HepG2 (cell line): ENCODE measurements around the gene LLGL1. TPM values are rescaled to one million over a fixed set of nuclear protein-coding genes. Genes with fewer than 3 reads are reported as not detected.

Experiments
- ATAC-seq: fragments of 200-7000 bp; cut with Tn5 transposase; 3 replicates; pipeline ENCODE4 v1.9.1; 2020; ENCODE audit warnings: mild to moderate bottlenecking, moderate library complexity
- BruUV-seq: library from RNA; stranded (reverse); fragments of 400-500 nt; replicated peaks from 2 replicates; lab custom pipeline; 2021; lab: Mats Ljungman, UMichigan
- CTCF ChIA-PET: fragments of 300-600 bp; formaldehyde crosslinking; extraction: SDS; loops from one replicate; lab custom pipeline; 2021; ENCODE audit warnings: low total read pairs, inconsistent platforms, low intra/inter-chr PET ratio; lab: Yijun Ruan, JAX
- POLR2A ChIA-PET: fragments of 350-600 bp; sonication (Branson Sonifier 250); formaldehyde crosslinking; loops from one replicate; lab custom pipeline; 2020; ENCODE audit warnings: antibody characterized with exemption, inconsistent platforms; lab: Yijun Ruan, JAX
- DNase-seq: peaks from one replicate; pipeline ENCODE4 v3.0.0-alpha.2; 2015; ENCODE audit warnings: low spot score
- FAIRE-seq: peaks from 3 replicates; lab custom pipeline; 2011; peaks lifted over from hg19 to GRCh38; lab: Jason Lieb, UNC
- H2AFZ ChIP-seq: one replicate; pipeline ENCODE4 v1.6.1; 2011; ENCODE audit warnings: low read length, inconsistent platforms
- H3K27ac ChIP-seq: fragments of 300-600 bp; 3 replicates; pipeline ENCODE4 v1.8.0; 2011; ENCODE audit warnings: mixed run types, mild to moderate bottlenecking, mixed read lengths, low read length, inconsistent platforms; ENCODE audit not compliant: insufficient read depth; ENCODE audit errors: extremely low read length
- H3K27me3 ChIP-seq, 2 experiments: fragments of 200-600 bp in 1 of 2; 2 replicates in 1 of 2; 3 replicates in 1 of 2; pipeline versions ENCODE4 v1.6.0 to v1.8.0; 2011; ENCODE audit warnings: low read length in 2 of 2, mild to moderate bottlenecking in 2 of 2, moderate library complexity in 2 of 2, inconsistent platforms in 1 of 2; ENCODE audit not compliant: insufficient read depth in 2 of 2, control insufficient read depth in 1 of 2
- H3K36me3 ChIP-seq, 2 experiments: fragments of 200-600 bp in 1 of 2; replicated peaks in 1 of 2; 2 replicates in 1 of 2; 3 replicates in 1 of 2; pipeline versions ENCODE4 v1.5.1 to v1.8.0; 2011; ENCODE audit warnings: low read length in 2 of 2, inconsistent platforms in 1 of 2; ENCODE audit not compliant: insufficient read depth in 2 of 2, control insufficient read depth in 1 of 2
- H3K4me1 ChIP-seq: 2 replicates; pipeline ENCODE4 v1.5.1; 2012; ENCODE audit warnings: low read length, inconsistent platforms; ENCODE audit not compliant: insufficient read depth
- H3K4me2 ChIP-seq: 2 replicates; pipeline ENCODE4 v1.6.0; 2011; ENCODE audit warnings: low read depth, low read length, inconsistent platforms
- H3K4me3 ChIP-seq, 3 experiments: fragments of 200-600 bp in 1 of 3; sonication (generic), shearing (Covaris generic) in 1 of 3; replicated peaks in 1 of 3; 2 replicates each; pipeline ENCODE4 v1.5.1; 2011 to 2016; ENCODE audit warnings: low read length in 3 of 3, inconsistent platforms in 2 of 3, low read depth in 2 of 3, mild to moderate bottlenecking in 2 of 3, control low read depth in 1 of 3, mixed read lengths in 1 of 3; ENCODE audit not compliant: insufficient read depth in 1 of 3
- H3K79me2 ChIP-seq: one replicate; pipeline ENCODE4 v1.6.1; 2011; ENCODE audit warnings: low read length, inconsistent platforms; ENCODE audit not compliant: insufficient read depth
- H3K9ac ChIP-seq: 2 replicates; pipeline ENCODE4 v1.6.0; 2011; ENCODE audit warnings: mild to moderate bottlenecking, low read depth, low read length, inconsistent platforms; ENCODE audit not compliant: insufficient read depth
- H3K9me3 ChIP-seq: 2 replicates; pipeline ENCODE4 v1.5.1; 2012; ENCODE audit warnings: mild to moderate bottlenecking, low read length
- H4K20me1 ChIP-seq: 2 replicates; pipeline ENCODE4 v1.6.0; 2011; ENCODE audit warnings: inconsistent platforms, mild to moderate bottlenecking, low read length, moderate library complexity; ENCODE audit not compliant: insufficient read depth
- AGO2 ChIP-seq: fragments of 200-400 bp; formaldehyde crosslinking; optimal IDR thresholded peaks from 2 replicates; pipeline ENCODE3; 2017; ENCODE audit warnings: mild to moderate bottlenecking, low read depth, low read length, moderate library complexity
- MEIS2 ChIP-seq: sonication (generic); formaldehyde crosslinking; IDR thresholded peaks from 2 replicates; pipeline ENCODE4 v1.9.0; 2021; ENCODE audit warnings: mild to moderate bottlenecking, missing genetic modification reagents
- ZNF34 ChIP-seq: sonication (generic); formaldehyde crosslinking; IDR thresholded peaks from 2 replicates; pipeline ENCODE4 v1.4.0; 2020; ENCODE audit warnings: mild to moderate bottlenecking, missing genetic modification reagents, borderline replicate concordance
- ZNF382 ChIP-seq: sonication (generic); formaldehyde crosslinking; IDR thresholded peaks from 2 replicates; pipeline ENCODE4 v1.5.0; 2020; ENCODE audit warnings: missing genetic modification reagents, mild to moderate bottlenecking, borderline replicate concordance
- WGBS: methylation state at CpG from one replicate; pipeline ENCODE4 v1.1.6; 2017; ENCODE audit warnings: low lambda C conversion rate; 5-methylcytosine and 5-hydroxymethylcytosine counted together
- in situ Hi-C: cut with HindIII; loops from 2 replicates; pipeline ENCODE4 v1.10.0; 2017; ENCODE audit warnings: low pct_unique_long_range_greater_than_20kb; ENCODE audit not compliant: extremely low pct_ligation_motif_present
- intact Hi-C: fragments of 100-400 bp; cut with micrococcal nuclease; formaldehyde crosslinking; loops from one replicate; pipeline ENCODE4 v1.10.0; 2022; ENCODE audit not compliant: unreplicated experiment
- polyA plus RNA-seq, 8 experiments: library from polyadenylated mRNA; depleted of rRNA in 3 of 8; stranded (reverse) in 7 of 8; unstranded in 1 of 8; fragments of >200 nt; fragmentation: Illumina TruSeq in 4 of 8; extraction: Trizol in 4 of 8; gene quantifications; 2 replicates each; pipeline versions ENCODE4 v1.2.1 to v1.2.3, GENCODE V29; 2011 to 2016; ENCODE audit warnings: low read depth in 4 of 8, missing spikeins in 1 of 8, mixed read lengths in 1 of 8; ENCODE audit not compliant: insufficient read depth in 1 of 8
- total RNA-seq, 5 experiments: library from RNA; depleted of rRNA; stranded (reverse); fragments of >200 nt; fragmentation: Illumina TruSeq; extraction: Trizol; gene quantifications; 2 replicates each; pipeline ENCODE4 v1.2.3, GENCODE V29; 2016; ENCODE audit warnings: low read depth in 1 of 5
- TF ChIP-seq, protein P1 (sequence below): sonication (generic); formaldehyde crosslinking; IDR thresholded peaks from 2 replicates; pipeline ENCODE4; 2020; ENCODE audit warnings: missing genetic modification reagents, mild to moderate bottlenecking, borderline replicate concordance
- TF ChIP-seq, protein P2 (sequence below): sonication (generic); formaldehyde crosslinking; conservative IDR thresholded peaks from 2 replicates; pipeline ENCODE4 v1.4.0; 2020; ENCODE audit warnings: missing genetic modification reagents
- TF ChIP-seq, protein P3 (sequence below): sonication (generic); formaldehyde crosslinking; IDR thresholded peaks from 2 replicates; pipeline ENCODE4 v1.4.0; 2020; ENCODE audit warnings: missing genetic modification reagents

The LLGL1 gene
- total and polyA plus RNA-seq, 2 of the 13 experiments (the other 11 are each of a cell fraction or from before 2014, with no cell fraction given) = 15.0 to 15.3 TPM

DNA sequence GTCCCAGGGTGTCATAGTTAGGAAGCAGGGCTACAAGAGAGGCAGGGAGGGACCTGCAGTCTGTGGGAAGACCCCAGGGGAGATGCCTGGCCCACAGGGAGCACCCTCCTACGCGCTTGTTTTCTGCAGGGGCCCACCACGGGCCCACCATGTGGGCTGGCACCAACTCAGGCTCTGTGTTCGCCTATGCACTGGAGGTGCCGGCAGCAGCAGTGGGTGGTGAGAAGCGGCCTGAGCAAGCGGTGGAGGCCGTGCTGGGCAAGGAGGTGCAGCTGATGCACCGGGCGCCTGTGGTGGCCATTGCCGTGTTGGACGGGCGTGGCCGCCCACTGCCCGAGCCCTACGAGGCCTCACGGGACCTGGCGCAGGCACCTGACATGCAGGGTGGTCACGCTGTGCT, 15.0 kb downstream of the LLGL1 start (continued):
- TF ChIP-seq, protein P1, sequence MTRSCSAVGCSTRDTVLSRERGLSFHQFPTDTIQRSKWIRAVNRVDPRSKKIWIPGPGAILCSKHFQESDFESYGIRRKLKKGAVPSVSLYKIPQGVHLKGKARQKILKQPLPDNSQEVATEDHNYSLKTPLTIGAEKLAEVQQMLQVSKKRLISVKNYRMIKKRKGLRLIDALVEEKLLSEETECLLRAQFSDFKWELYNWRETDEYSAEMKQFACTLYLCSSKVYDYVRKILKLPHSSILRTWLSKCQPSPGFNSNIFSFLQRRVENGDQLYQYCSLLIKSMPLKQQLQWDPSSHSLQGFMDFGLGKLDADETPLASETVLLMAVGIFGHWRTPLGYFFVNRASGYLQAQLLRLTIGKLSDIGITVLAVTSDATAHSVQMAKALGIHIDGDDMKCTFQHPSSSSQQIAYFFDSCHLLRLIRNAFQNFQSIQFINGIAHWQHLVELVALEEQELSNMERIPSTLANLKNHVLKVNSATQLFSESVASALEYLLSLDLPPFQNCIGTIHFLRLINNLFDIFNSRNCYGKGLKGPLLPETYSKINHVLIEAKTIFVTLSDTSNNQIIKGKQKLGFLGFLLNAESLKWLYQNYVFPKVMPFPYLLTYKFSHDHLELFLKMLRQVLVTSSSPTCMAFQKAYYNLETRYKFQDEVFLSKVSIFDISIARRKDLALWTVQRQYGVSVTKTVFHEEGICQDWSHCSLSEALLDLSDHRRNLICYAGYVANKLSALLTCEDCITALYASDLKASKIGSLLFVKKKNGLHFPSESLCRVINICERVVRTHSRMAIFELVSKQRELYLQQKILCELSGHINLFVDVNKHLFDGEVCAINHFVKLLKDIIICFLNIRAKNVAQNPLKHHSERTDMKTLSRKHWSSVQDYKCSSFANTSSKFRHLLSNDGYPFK = no peak
- no peak for TF ChIP-seq ZNF34 (CRISPR knock-in tag)

DNA sequence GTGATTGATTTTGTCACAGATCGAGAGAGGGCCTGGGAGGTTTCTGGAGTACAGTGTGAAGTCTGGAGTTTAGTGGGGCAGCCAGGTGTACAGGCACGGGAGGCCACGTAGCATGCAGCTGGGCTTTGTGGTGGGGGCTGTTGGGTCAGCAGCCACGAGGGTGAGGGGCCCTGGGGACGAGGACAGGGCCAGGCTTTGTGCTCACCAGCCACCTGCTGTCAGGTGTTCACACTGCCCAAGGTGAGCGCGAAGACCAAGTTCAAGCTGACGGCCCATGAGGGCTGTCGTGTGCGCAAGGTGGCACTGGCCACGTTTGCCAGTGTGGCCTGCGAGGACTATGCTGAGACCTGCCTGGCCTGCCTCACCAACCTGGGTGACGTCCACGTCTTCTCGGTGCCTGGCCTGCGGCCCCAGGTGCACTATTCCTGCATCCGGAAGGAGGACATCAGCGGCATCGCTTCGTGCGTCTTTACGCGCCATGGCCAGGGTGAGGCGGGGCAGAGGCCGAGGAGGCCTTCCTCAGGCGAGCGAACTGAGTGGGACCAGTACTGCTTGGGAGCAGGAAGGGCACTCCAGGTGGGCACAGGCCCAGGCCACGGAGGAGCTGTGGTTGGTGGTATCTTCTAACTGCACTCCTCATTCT, 15.9 kb downstream of the LLGL1 start:
- no peaks in the 10 kb centered on the region for H3K79me2 ChIP-seq
- ChIA-PET POLR2A (no interaction called here), CTCF (no interaction called here)
- no TSS peak for BruUV-seq
- peaks cover 16 to 23% of the 10 kb centered on the region in 2 experiments for H3K36me3 ChIP-seq
- H3K9ac ChIP-seq = no peak overlapping the region
- no peak overlapping the region for H3K4me2 ChIP-seq
- no peaks in the 10 kb centered on the region for H4K20me1 ChIP-seq
- H2AFZ ChIP-seq = no peak overlapping the region
- DNase-seq (no peak), FAIRE-seq (no peak), ATAC-seq (peak; percentile 10; the same call in 2 of the 3 replicates)
- H3K9me3 ChIP-seq = no peaks in the 10 kb centered on the region
- intact Hi-C loops (no loop called here), in situ Hi-C loops (no loop called here)
- no peak overlapping the region for H3K4me3 ChIP-seq
- 91% methylated on average over 15 of the region's 28 CpGs for WGBS
- no peak overlapping the region for H3K27ac ChIP-seq
- H3K27me3 ChIP-seq = no peaks in the 10 kb centered on the region
- TF ChIP-seq MEIS2 (CRISPR knock-in tag) = no peak
- TF ChIP-seq, protein P2, sequence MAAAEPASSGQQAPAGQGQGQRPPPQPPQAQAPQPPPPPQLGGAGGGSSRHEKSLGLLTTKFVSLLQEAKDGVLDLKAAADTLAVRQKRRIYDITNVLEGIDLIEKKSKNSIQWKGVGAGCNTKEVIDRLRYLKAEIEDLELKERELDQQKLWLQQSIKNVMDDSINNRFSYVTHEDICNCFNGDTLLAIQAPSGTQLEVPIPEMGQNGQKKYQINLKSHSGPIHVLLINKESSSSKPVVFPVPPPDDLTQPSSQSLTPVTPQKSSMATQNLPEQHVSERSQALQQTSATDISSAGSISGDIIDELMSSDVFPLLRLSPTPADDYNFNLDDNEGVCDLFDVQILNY (CRISPR knock-in tag) = no peak
- no peak for TF ChIP-seq ZNF382 (CRISPR knock-in tag)
- TF ChIP-seq, protein P3, sequence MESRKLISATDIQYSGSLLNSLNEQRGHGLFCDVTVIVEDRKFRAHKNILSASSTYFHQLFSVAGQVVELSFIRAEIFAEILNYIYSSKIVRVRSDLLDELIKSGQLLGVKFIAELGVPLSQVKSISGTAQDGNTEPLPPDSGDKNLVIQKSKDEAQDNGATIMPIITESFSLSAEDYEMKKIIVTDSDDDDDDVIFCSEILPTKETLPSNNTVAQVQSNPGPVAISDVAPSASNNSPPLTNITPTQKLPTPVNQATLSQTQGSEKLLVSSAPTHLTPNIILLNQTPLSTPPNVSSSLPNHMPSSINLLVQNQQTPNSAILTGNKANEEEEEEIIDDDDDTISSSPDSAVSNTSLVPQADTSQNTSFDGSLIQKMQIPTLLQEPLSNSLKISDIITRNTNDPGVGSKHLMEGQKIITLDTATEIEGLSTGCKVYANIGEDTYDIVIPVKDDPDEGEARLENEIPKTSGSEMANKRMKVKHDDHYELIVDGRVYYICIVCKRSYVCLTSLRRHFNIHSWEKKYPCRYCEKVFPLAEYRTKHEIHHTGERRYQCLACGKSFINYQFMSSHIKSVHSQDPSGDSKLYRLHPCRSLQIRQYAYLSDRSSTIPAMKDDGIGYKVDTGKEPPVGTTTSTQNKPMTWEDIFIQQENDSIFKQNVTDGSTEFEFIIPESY (CRISPR knock-in tag) = peak; percentile 92; the same call in 1 of the 2 replicates
- TF ChIP-seq AGO2 = peak; percentile 26
- H3K4me1 ChIP-seq = no peaks in the 10 kb centered on the region
